ENCODE data around the gene IL1RAPL2. TPM values are rescaled to one million over a fixed set of nuclear protein-coding genes. Genes with fewer than 3 reads are reported as not detected.

Gene IL1RAPL2
- total and polyA plus RNA-seq, 2 of the 8 experiments (the other 6 are each of a cell fraction or from before 2014, with no cell fraction given): 0.20 to 1.3 TPM

DNA sequence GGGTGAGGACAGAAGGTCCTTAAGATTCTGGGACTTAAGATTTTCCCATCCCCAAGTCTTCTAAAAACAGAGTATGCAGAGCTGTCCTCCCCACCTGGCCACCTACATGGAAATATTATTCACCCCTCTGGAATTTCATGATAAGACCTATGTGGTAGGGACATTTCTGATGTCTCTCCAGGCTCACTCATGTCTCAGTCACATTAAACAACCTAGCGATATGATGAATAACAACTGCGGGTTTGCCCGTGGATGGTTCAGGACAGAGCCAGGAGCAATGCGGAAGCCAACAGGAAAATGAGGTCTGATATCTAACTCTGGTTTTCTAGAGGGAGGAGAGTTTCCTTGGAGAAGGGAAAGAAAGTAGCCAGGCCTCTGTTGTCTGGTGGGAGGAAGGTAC lies 607.1 kb downstream of the IL1RAPL2 start:
- no peak overlapping the region for H3K14ac ChIP-seq (ENCODE audit: insufficient read length)
- FAIRE-seq (no peak), DNase-seq (ENCODE audit: low read depth in 1 of 2, low spot score in 2 of 2) (no peak)
- 97% methylated on average over 4 of the region's 4 CpGs; no CpG with 5 or more reads in 1 of the 2 experiments for WGBS, 2 experiments (ENCODE audit: extremely low coverage in 1 of 2, insufficient coverage in 1 of 2, insufficient read length in 1 of 2, insufficient replicate concordance in 2 of 2, low coverage in 1 of 2, low lambda C conversion rate in 2 of 2, missing lambda C conversion rate in 1 of 2)
- H4K5ac ChIP-seq (ENCODE audit: insufficient read length, low read depth, low read length): no peak overlapping the region
- H3K23me2 ChIP-seq (ENCODE audit: low read depth, low read length): no peaks in the 10 kb centered on the region
- H3K27me3 ChIP-seq (replicated peaks in 1 of 4; ENCODE audit: control insufficient read depth in 3 of 4, extremely low read depth in 1 of 4, insufficient read depth in 3 of 4, low read length in 3 of 4): no peaks in the 10 kb centered on the region
- H4K91ac ChIP-seq (replicated peaks; ENCODE audit: insufficient read length, low read length): no peak overlapping the region
- ChIA-PET POLR2A (ENCODE audit: partially characterized antibody) (no interaction called here), CTCF (ENCODE audit: partially characterized antibody) (interaction anchor here (1.9 kb wide), 1 partner anchor 17 kb away, joined by 6 read pairs; no protein-coding TSS in a partner anchor)
- no peak overlapping the region for H2AK5ac ChIP-seq (ENCODE audit: low read depth, low read length)
- no peak overlapping the region for H2BK5ac ChIP-seq (ENCODE audit: low read depth, low read length)
- H2BK20ac ChIP-seq (ENCODE audit: low read length): no peak overlapping the region
- H2BK12ac ChIP-seq (ENCODE audit: low read depth, low read length): no peak overlapping the region
- no peaks in the 10 kb centered on the region for H4K20me1 ChIP-seq (replicated peaks in 1 of 2; ENCODE audit: control insufficient read depth in 1 of 2, insufficient read depth in 2 of 2, low read length in 2 of 2)
- no peak overlapping the region for H4K8ac ChIP-seq (ENCODE audit: extremely low read depth, insufficient read depth, low read length)
- H3K18ac ChIP-seq (ENCODE audit: extremely low read depth, low read length): no peak overlapping the region
- no peak overlapping the region for H3K4me2 ChIP-seq (ENCODE audit: insufficient read depth in 1 of 2, low read depth in 2 of 2, low read length in 2 of 2)
- H3K4me1 ChIP-seq (replicated peaks in 1 of 4; ENCODE audit: control insufficient read depth in 3 of 4, insufficient read depth in 4 of 4, low read length in 3 of 4): no peaks in the 10 kb centered on the region
- no peak overlapping the region for H3K23ac ChIP-seq (ENCODE audit: insufficient read length)
- H3K9ac ChIP-seq (replicated peaks in 1 of 4; ENCODE audit: extremely low read depth in 1 of 4, low read depth in 3 of 4, low read length in 3 of 4): no peak overlapping the region
- no peak overlapping the region for H3K4ac ChIP-seq (replicated peaks; ENCODE audit: insufficient read length, low read depth, low read length)
- no peak overlapping the region for H2AFZ ChIP-seq (ENCODE audit: low read length)
- no peaks in the 10 kb centered on the region for H3K36me3 ChIP-seq (ENCODE audit: control insufficient read depth in 2 of 4, insufficient read depth in 4 of 4, low read length in 3 of 4)
- no peaks in the 10 kb centered on the region for H3K9me3 ChIP-seq (ENCODE audit: insufficient read depth in 2 of 2, low read depth in 1 of 2, low read length in 1 of 2)
- H2BK15ac ChIP-seq (ENCODE audit: low read length): no peak overlapping the region
- H3K56ac ChIP-seq (replicated peaks; ENCODE audit: insufficient read length, low read depth, low read length): no peak overlapping the region
- no peak overlapping the region for H3K4me3 ChIP-seq (ENCODE audit: extremely low read depth in 1 of 4, insufficient read depth in 2 of 4, low read depth in 3 of 4, low read length in 4 of 4)
- no peak overlapping the region for H3K27ac ChIP-seq (ENCODE audit: low read depth, low read length)
- no peaks in the 10 kb centered on the region for H3K79me1 ChIP-seq (ENCODE audit: low read depth, low read length)
- H2BK120ac ChIP-seq (replicated peaks; ENCODE audit: low read depth, low read length): no peak overlapping the region
- no peaks in the 10 kb centered on the region for H3K79me2 ChIP-seq (ENCODE audit: control insufficient read depth in 1 of 2, insufficient read depth in 2 of 2, low read length in 2 of 2)
- TF ChIP-seq RBBP5 (IDR thresholded peaks at IDR 0.05; ENCODE audit: borderline replicate concordance, low read depth, low read length) (no peak), SRF (IDR thresholded peaks at IDR 0.05; ENCODE audit: low read depth, low read length) (no peak), CREB1 (IDR thresholded peaks at IDR 0.05) (no peak), CHD1 (IDR thresholded peaks at IDR 0.05; ENCODE audit: low read depth, low read length) (no peak), TBP (IDR thresholded peaks at IDR 0.05; ENCODE audit: low read depth, low read length) (no peak), CEBPB (IDR thresholded peaks at IDR 0.05; ENCODE audit: low read depth, low read length) (no peak), ZNF274 (IDR thresholded peaks at IDR 0.05; ENCODE audit: borderline replicate concordance, extremely low read depth, low read length) (no peak), KDM5A (IDR thresholded peaks at IDR 0.05; ENCODE audit: low read length) (no peak), TCF12 (IDR thresholded peaks at IDR 0.05; ENCODE audit: low read depth, low read length) (no peak), TAF7 (optimal IDR thresholded peaks at IDR 0.05; ENCODE audit: borderline replicate concordance, low read depth, low read length) (no peak), JUN (IDR thresholded peaks at IDR 0.05; ENCODE audit: low read depth, low read length) (no peak), MAFK (IDR thresholded peaks at IDR 0.05; ENCODE audit: low read depth, low read length) (no peak), ASH2L (IDR thresholded peaks at IDR 0.05; ENCODE audit: low read length) (no peak), BCL11A (IDR thresholded peaks at IDR 0.05; ENCODE audit: low read depth in 2 of 2, low read length in 2 of 2) (no peak), RFX5 (IDR thresholded peaks at IDR 0.05; ENCODE audit: borderline replicate concordance, low read depth, low read length) (no peak)
- TF ChIP-seq, protein P1, sequence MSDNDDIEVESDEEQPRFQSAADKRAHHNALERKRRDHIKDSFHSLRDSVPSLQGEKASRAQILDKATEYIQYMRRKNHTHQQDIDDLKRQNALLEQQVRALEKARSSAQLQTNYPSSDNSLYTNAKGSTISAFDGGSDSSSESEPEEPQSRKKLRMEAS (IDR thresholded peaks at IDR 0.05): no peak

All from H1 (cell line).